HFFc6 (cell line): ENCODE measurements around the gene BACH2. TPM values are rescaled to one million over a fixed set of nuclear protein-coding genes. Genes with fewer than 3 reads are reported as not detected.

Experiments used
- DNase-seq: peaks from one replicate; pipeline ENCODE4 v3.0.0-alpha.2; 2018
- H3K27ac Mint-ChIP-seq: 2 replicates; pipeline ENCODE4 v1.8.0; 2020; ENCODE audit warnings: mild to moderate bottlenecking, mixed read lengths
- H3K27me3 Mint-ChIP-seq: 2 replicates; pipeline ENCODE4 v1.8.0; 2021; ENCODE audit warnings: mild to moderate bottlenecking, moderate library complexity, mixed read lengths; ENCODE audit not compliant: insufficient read depth
- H3K36me3 Mint-ChIP-seq: 2 replicates; pipeline ENCODE4 v1.8.0; 2021; ENCODE audit warnings: low read depth, mixed read lengths
- H3K4me1 Mint-ChIP-seq: 2 replicates; pipeline ENCODE4 v1.8.0; 2020; ENCODE audit warnings: low read depth, mixed read lengths
- H3K4me3 Mint-ChIP-seq: 2 replicates; pipeline ENCODE4 v1.8.0; 2020; ENCODE audit warnings: mild to moderate bottlenecking, moderate library complexity, mixed read lengths
- H3K9me3 Mint-ChIP-seq: 2 replicates; pipeline ENCODE4 v1.8.0; 2020; ENCODE audit warnings: mild to moderate bottlenecking, mixed read lengths
- CTCF ChIP-seq: fragments of 200-600 bp; sonication (generic); IDR thresholded peaks from 2 replicates; pipeline ENCODE4 v1.5.0; 2021; ENCODE audit warnings: antibody characterized with exemption, mild to moderate bottlenecking
- total RNA-seq, 6 experiments: library from RNA; stranded (reverse); fragmentation: NEBNext Ultra II Directional; extraction: Animal tissue kit (Norgen Biotek cat#: 25700); gene quantifications; 2 replicates in 1 of 6; 3 replicates in 5 of 6; pipeline ENCODE4 v1.2.3, GENCODE V29; 2021

Gene BACH2
- total RNA-seq, 6 experiments from 2014 or later: not detected

DNA sequence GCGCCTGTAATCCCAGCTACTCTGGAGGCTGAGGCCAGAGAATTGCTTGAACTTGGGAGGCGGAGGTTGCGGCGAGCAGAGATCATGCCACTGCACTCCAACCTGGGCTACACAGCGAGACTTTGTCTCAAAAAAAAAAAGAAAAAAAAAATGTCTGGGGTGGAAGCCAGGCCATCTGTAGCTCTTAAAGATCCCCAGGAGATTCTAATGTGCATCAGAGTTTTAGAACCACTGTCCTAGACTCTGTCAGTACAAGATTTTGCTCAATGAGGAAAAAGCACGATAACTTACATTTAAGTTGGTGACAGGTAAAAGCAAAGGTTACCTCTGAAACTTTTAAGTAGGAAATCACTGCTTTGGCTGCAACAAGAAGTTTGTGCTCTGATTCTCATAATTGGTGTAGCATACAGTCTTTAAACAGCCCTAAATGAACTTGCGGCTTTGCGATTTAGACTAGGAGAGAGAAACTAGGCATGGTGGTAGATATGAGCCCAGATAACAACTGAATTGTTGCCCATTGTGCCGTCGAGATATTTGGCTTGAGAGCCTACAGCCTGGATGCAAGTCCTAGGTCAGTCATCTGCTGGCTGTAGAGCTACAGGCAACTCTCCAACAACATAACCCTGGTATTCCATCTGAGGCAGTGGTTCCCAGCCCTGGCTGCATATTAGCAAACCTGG lies 67.2 kb downstream of the BACH2 start:
- Mint-ChIP-seq H3K27ac (no peak overlapping the region), H3K4me3 (no peak overlapping the region), H3K9me3 (no peaks in the 10 kb centered on the region), H3K4me1 (no peaks in the 10 kb centered on the region), H3K36me3 (no peaks in the 10 kb centered on the region), H3K27me3 (peaks cover 8% of the 10 kb centered on the region; the same call in 1 of the 2 replicates)
- TF ChIP-seq CTCF: no peak
- DNase-seq: no peak

DNA sequence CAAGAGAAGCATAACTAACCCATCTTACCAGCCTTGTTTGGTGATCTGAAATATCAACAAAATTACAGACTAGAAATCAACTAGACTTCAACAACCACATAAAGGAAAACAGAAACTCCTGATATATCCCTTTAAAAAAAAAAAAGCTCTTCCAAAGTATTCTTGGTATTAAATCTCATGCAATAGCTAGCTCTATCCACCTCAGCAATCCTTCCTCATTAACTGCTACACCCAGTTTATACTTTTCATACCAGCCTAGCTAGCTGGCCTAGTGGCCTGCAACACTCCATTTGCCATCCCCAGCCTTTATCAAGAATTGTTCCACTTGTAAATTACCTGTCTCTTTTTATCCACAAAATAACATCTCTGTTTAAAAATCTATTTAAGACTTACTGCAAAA lies 69.0 kb downstream of the BACH2 start:
- Mint-ChIP-seq H3K27ac (no peak overlapping the region), H3K9me3 (peaks cover 7% of the 10 kb centered on the region; the same call in 1 of the 2 replicates), H3K4me3 (no peak overlapping the region), H3K4me1 (no peaks in the 10 kb centered on the region), H3K27me3 (peaks cover 8% of the 10 kb centered on the region; the same call in 1 of the 2 replicates), H3K36me3 (no peaks in the 10 kb centered on the region)
- TF ChIP-seq CTCF: no peak
- no peak for DNase-seq

DNA sequence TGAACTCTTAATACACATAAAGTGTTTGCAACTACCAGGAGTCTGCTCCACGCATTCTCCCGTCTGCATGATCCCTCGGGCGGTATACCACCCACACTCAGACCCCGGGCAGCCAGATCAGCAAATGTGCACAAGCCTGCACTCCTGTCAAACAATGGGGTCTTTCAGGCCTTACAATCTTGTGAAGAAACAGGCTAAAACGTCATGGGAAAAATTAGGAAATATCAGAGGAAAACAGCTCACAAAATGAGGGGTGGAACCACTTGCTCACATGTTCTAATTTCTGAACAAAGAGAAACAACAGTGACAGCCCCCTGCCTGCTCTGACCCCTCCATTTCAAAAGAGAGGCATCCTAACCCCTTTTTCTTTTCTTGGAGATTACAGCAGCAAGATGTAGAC lies 69.4 kb downstream of the BACH2 start:
- Mint-ChIP-seq H3K4me3 (no peak overlapping the region), H3K27ac (no peak overlapping the region), H3K4me1 (no peaks in the 10 kb centered on the region), H3K27me3 (peaks cover 9% of the 10 kb centered on the region; the same call in 1 of the 2 replicates), H3K36me3 (no peaks in the 10 kb centered on the region), H3K9me3 (peaks cover 10% of the 10 kb centered on the region; the same call in 1 of the 2 replicates)
- no peak for DNase-seq
- no peak for TF ChIP-seq CTCF

DNA sequence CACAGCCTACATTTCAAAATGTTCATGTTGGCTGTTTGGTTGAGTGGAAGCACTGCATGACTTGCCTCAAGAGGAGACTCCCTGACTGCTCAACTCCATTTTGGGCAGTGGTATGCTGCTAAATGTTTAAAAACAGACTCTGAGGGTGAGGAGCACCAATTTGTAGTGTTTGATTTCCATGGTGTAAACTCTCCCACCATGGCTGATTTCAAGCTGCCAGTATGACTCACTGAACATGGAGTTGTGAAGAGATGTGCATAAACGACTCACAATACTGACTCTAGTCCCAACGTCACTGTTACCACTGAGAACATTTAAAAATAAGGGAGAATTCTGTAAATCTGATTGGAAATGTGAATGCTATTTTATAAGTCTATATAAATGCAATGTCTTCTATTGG lies 70.4 kb downstream of the BACH2 start:
- Mint-ChIP-seq H3K9me3 (peaks cover 10% of the 10 kb centered on the region; the same call in 1 of the 2 replicates), H3K27ac (no peak overlapping the region), H3K4me3 (no peak overlapping the region), H3K36me3 (no peaks in the 10 kb centered on the region), H3K27me3 (peaks cover 9% of the 10 kb centered on the region; the same call in 1 of the 2 replicates), H3K4me1 (no peaks in the 10 kb centered on the region)
- no peak for TF ChIP-seq CTCF
- DNase-seq: no peak

- H3K36me3 Mint-ChIP-seq: no peaks in the 10 kb centered on the region
- H3K27ac Mint-ChIP-seq: no peak overlapping the region
- peaks cover 10% of the 10 kb centered on the region; the same call in 1 of the 2 replicates for H3K9me3 Mint-ChIP-seq
- H3K4me1 Mint-ChIP-seq: no peaks in the 10 kb centered on the region
- no peak for DNase-seq
- no peak overlapping the region for H3K4me3 Mint-ChIP-seq
- TF ChIP-seq CTCF: no peak
- peaks cover 7% of the 10 kb centered on the region; the same call in 1 of the 2 replicates for H3K27me3 Mint-ChIP-seq
Observed at GRCh38 chr6:90224196-90224595, 72.4 kb downstream of the BACH2 start.
